H54 (cell line): ENCODE measurements around the gene UBL4B.

Experiments
- DNase-seq: peaks from one replicate; pipeline ENCODE4 v3.0.0; 2011; ENCODE audit warnings: low spot score, mixed read lengths; ENCODE audit not compliant: insufficient read length
- FAIRE-seq: peaks from 3 replicates; lab custom pipeline; 2011; peaks lifted over from hg19 to GRCh38; lab: Jason Lieb, UNC
- POLR2A ChIP-seq: IDR thresholded peaks from 2 replicates; pipeline ENCODE4 v1.6.1; 2011; ENCODE audit warnings: low read depth, mild to moderate bottlenecking, low read length

UBL4B gene

GRCh38 chr1:110144366-110144765 lies 32.1 kb downstream of the UBL4B start:
- no peak for FAIRE-seq

DNA sequence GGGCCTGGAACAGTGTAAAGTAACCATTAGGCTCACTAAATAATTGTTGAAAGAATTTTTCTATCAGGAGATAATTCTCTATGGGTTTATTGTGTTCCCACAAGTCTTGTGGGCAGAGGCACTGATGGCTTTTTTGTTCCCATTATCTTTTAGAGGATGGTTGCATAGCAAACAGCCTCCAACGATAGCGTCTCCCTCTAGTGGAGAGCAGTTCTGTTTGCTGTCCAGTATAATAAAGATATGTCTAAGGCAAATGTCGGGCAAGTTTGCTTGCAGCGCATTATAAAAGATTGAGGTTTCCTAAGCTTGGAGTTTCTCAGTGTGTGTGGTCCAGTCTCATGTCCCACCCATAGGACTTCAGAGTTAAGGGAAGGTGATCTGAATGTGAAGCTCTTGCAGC lies 36.7 kb downstream of the UBL4B start:
- FAIRE-seq (no peak), DNase-seq (peak; percentile 40)
- TF ChIP-seq POLR2A = no peak

More at GRCh38 chr1:110144366-110144765, 32.1 kb downstream of the UBL4B start:
- DNase-seq = no peak
- TF ChIP-seq POLR2A = no peak

GRCh38 chr1:110150330-110151174 lies 38.3 kb downstream of the UBL4B start, which contains the start of gene SLC6A17:
Gene SLC6A17 (plus strand): TSS chr1:110150494. CDS start chr1:110166930, 16,436 bp downstream.
- no peak for DNase-seq
- TF ChIP-seq POLR2A = no peak
- FAIRE-seq = no peak

DNA sequence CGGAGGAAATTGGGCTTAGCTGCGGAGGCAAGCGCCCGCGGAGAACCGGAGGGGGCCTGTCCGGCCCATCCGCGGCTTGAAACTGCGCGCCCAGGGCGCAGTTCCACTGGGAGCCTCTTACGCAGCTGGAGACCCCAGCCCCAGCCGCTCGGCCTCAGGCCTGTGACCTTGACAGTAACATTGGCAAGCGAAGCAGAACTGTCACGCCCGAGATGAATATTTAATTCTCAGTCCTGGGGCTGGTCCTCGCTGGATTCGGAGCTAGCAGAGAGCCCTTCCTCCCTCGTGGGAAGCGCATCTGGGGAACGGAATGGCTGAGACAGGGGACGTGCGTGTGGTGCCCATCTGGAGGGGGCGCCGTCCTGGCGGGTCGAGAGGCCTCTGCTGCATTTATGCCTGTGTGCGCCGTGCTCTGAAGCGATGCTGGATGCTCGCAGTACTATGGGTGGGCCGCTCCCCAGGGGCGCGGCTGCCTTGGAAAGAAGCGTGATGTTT lies 39.0 kb downstream of the UBL4B start:
- FAIRE-seq = no peak
- no peak for DNase-seq
- TF ChIP-seq POLR2A = no peak

GRCh38 chr1:110152133-110152785 lies 40.0 kb downstream of the UBL4B start:
- TF ChIP-seq POLR2A = no peak
- FAIRE-seq (no peak), DNase-seq (peak; percentile 82)

- TF ChIP-seq POLR2A = no peak
- DNase-seq = no peak
- no peak for FAIRE-seq
Measured at GRCh38 chr1:110153407-110153950, 41.2 kb downstream of the UBL4B start.

DNA sequence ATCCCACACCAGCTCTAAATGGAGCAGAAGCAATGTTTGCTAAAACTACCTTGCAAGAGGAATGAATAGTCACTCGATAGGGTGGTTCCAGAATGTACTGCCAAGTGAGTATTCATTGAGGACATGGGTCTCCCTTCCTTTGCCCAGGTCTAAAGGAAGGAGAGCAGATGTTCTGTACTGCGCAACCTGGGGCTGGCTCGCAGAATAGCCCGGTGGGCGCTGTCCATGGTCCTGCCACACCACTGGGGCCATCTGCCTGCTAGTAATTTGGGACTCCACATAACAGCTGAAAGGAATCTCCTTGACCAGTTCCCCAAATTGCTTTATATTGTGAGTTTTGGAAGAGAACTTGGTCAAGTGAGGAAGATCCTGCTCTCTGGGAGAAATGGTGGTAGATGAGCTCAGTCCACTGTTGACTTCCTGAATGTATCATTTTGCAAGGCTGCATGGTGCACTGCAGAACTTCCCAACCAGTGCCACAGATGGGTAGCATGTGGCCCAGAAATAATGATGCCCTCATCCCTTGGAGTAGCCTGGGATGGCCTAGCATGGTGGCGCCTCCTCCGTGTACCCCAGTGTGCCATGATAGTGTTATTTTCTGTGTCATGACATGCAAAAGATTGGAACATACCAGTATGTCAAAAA lies 43.8 kb downstream of the UBL4B start:
- no peak for FAIRE-seq

DNA sequence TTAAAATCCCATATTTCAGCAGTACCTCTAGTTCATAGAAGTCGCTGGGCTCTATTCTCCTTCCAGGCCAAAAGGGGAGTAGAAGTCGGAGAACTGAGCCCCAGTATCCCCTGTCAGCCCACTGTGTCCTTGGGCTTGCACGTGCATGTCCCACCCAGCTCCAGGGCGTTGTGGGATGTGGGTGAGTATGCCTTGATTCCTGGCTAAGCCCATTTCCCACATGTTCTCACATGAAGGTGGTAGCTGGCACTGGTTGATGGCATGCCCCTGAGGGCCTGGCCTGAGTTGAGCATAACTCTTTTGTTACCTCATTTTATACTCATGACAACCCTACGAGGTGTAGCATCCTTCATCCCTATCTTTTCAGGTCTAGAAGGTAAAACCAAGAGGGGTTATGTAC lies 46.0 kb downstream of the UBL4B start:
- DNase-seq (no peak), FAIRE-seq (no peak)
- TF ChIP-seq POLR2A = no peak

More for the DNA sequence above, 43.8 kb downstream of the UBL4B start:
- no peak for TF ChIP-seq POLR2A
- DNase-seq = peak; percentile 56

- DNase-seq (no peak), FAIRE-seq (no peak)
Measured at GRCh38 chr1:110159168-110159567, 46.9 kb downstream of the UBL4B start.

GRCh38 chr1:110160538-110161100 lies 48.4 kb downstream of the UBL4B start:
- DNase-seq (no peak), FAIRE-seq (no peak)
- TF ChIP-seq POLR2A = no peak

More at GRCh38 chr1:110159168-110159567, 46.9 kb downstream of the UBL4B start:
- TF ChIP-seq POLR2A = no peak

GRCh38 chr1:110161165-110161564 lies 48.9 kb downstream of the UBL4B start:
- no peak for FAIRE-seq
- no peak for TF ChIP-seq POLR2A
- no peak for DNase-seq

DNA sequence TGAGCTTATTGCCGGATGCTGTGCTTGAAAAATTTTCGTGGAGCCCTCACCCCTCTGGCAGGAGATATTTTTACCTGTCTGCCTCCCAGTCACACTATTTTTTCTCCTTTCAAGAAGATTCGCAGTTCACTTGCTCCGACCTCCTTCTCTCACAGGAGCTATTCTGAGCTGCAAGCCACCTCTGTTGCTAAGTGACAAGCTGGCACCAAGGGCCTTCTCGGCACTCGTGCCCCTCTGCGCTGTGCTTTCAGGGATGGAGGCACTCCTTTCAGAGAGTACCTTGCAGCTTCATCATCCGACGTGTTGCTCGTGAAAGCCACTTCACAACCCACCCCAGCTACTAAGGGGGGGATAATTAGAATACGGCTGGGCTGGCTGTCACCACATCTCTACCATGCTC lies 49.6 kb downstream of the UBL4B start:
- FAIRE-seq = no peak
- TF ChIP-seq POLR2A = no peak
- DNase-seq = no peak
